Neural cell (in vitro differentiated cells): ENCODE data around the gene RCAN3. TPM values are rescaled to one million over a fixed set of nuclear protein-coding genes. Genes with fewer than 3 reads are reported as not detected.

ENCODE experiments used
- H2AFZ ChIP-seq: fragments of 200-600, 300-800 bp; sonication (generic), shearing (Covaris generic); 2 replicates; pipeline ENCODE4 v1.6.0; 2014; ENCODE audit warnings: low read depth, mild to moderate bottlenecking, antibody characterized with exemption, low read length, moderate library complexity
- H3F3A ChIP-seq: fragments of 200-600 bp; shearing (Covaris generic); 2 replicates; pipeline ENCODE4 v1.6.1; 2016; ENCODE audit warnings: mild to moderate bottlenecking, moderate library complexity, mixed read lengths, antibody characterized with exemption, low read length; ENCODE audit not compliant: insufficient read depth, poor library complexity, severe bottlenecking
- H3K27ac ChIP-seq: fragments of 200-600, 300-800 bp; sonication (generic), shearing (Covaris generic); 2 replicates; pipeline ENCODE4 v1.5.1; 2014; ENCODE audit warnings: mild to moderate bottlenecking, low read length, moderate library complexity
- H3K27me3 ChIP-seq: fragments of 300-800, 200-600 bp; sonication (generic), shearing (Covaris generic); 2 replicates; pipeline ENCODE4 v1.6.0; 2014; ENCODE audit warnings: mild to moderate bottlenecking, low read depth, low read length, moderate library complexity; ENCODE audit not compliant: insufficient read depth
- H3K36me3 ChIP-seq: fragments of 300-800, 200-600 bp; sonication (generic), shearing (Covaris generic); 2 replicates; pipeline ENCODE4 v1.5.1; 2014; ENCODE audit warnings: mild to moderate bottlenecking, antibody characterized with exemption, low read length, moderate library complexity; ENCODE audit not compliant: insufficient read depth
- H3K4me2 ChIP-seq: fragments of 300-800, 200-600 bp; sonication (generic), shearing (Covaris generic); 2 replicates; pipeline ENCODE4 v1.6.0; 2014; ENCODE audit warnings: mild to moderate bottlenecking, low read length
- H3K4me3 ChIP-seq: fragments of 300-800, 200-600 bp; sonication (generic), shearing (Covaris generic); 2 replicates; pipeline ENCODE4 v1.5.1; 2014; ENCODE audit warnings: mild to moderate bottlenecking, low read length, moderate library complexity
- H3K79me2 ChIP-seq: fragments of 200-600 bp; shearing (Covaris generic); replicated peaks from 2 replicates; pipeline ENCODE4 v1.6.0; 2014; ENCODE audit warnings: mild to moderate bottlenecking, low read length, moderate library complexity; ENCODE audit not compliant: insufficient read depth
- H3K9ac ChIP-seq: fragments of 300-800, 200-600 bp; sonication (generic), shearing (Covaris generic); 2 replicates; pipeline ENCODE4 v1.6.1; 2016; ENCODE audit warnings: mild to moderate bottlenecking, low read length, mixed read lengths
- H3K9me2 ChIP-seq: fragments of 200-600 bp; shearing (Covaris generic); 2 replicates; pipeline ENCODE4 v1.6.1; 2016; ENCODE audit warnings: mild to moderate bottlenecking, low read length, mixed read lengths; ENCODE audit not compliant: insufficient read depth
- H3K9me3 ChIP-seq: fragments of 200-600, 300-800 bp; sonication (generic), shearing (Covaris generic); 2 replicates; pipeline ENCODE4 v1.6.1; 2016; ENCODE audit warnings: mild to moderate bottlenecking, mixed run types, low read length, moderate library complexity, mixed read lengths
- H4K20me1 ChIP-seq: fragments of 200-600 bp; shearing (Covaris generic); 2 replicates; pipeline ENCODE4 v1.6.1; 2016; ENCODE audit warnings: mild to moderate bottlenecking, mixed run types; ENCODE audit not compliant: insufficient read depth
- CTCF ChIP-seq: fragments of 450-650 bp; IDR thresholded peaks from 2 replicates; pipeline ENCODE4 v1.5.1; 2014; ENCODE audit warnings: antibody characterized with exemption, mild to moderate bottlenecking, moderate library complexity; ENCODE audit not compliant: poor library complexity, severe bottlenecking
- EP300 ChIP-seq: fragments of 450-650 bp; conservative IDR thresholded peaks from 2 replicates; pipeline ENCODE4 v1.6.1; 2014; ENCODE audit warnings: antibody characterized with exemption, mild to moderate bottlenecking, moderate library complexity; ENCODE audit not compliant: poor library complexity, severe bottlenecking
- EZH2 ChIP-seq: fragments of 200-600, 300-800 bp; shearing (Covaris generic), sonication (generic); IDR thresholded peaks from 2 replicates; pipeline ENCODE4 v1.6.1; 2014; ENCODE audit warnings: antibody characterized with exemption, low read length, borderline replicate concordance, mild to moderate bottlenecking; ENCODE audit not compliant: insufficient read depth, poor library complexity, severe bottlenecking
- MXI1 ChIP-seq: fragments of 450-650 bp; conservative IDR thresholded peaks from 2 replicates; pipeline ENCODE4 v1.6.1; 2014; ENCODE audit warnings: antibody characterized with exemption, mild to moderate bottlenecking; ENCODE audit not compliant: poor library complexity, severe bottlenecking
- POLR2AphosphoS5 ChIP-seq: IDR thresholded peaks from 2 replicates; pipeline ENCODE4 v1.6.1; 2012
- RAD21 ChIP-seq: fragments of 450-650 bp; conservative IDR thresholded peaks from 2 replicates; pipeline ENCODE4 v1.6.1; 2014; ENCODE audit warnings: antibody characterized with exemption, mild to moderate bottlenecking, moderate library complexity
- REST ChIP-seq: IDR thresholded peaks from 2 replicates; pipeline ENCODE4 v1.6.1; 2012; ENCODE audit warnings: borderline replicate concordance
- SMC3 ChIP-seq: fragments of 450-650 bp; conservative IDR thresholded peaks from 2 replicates; pipeline ENCODE4 v1.6.1; 2014; ENCODE audit warnings: antibody characterized with exemption, mild to moderate bottlenecking, moderate library complexity; ENCODE audit not compliant: poor library complexity
- TAF1 ChIP-seq: IDR thresholded peaks from 2 replicates; pipeline ENCODE4 v1.6.1; 2012; ENCODE audit warnings: low read depth
- polyA plus RNA-seq: library from polyadenylated mRNA; depleted of rRNA; stranded (reverse); fragments of >200 nt; gene quantifications from 2 replicates; pipeline ENCODE4 v1.2.3, GENCODE V29; 2014

The RCAN3 gene
- polyA plus RNA-seq, 1 donor from 2014 or later, result 31.4 TPM

DNA sequence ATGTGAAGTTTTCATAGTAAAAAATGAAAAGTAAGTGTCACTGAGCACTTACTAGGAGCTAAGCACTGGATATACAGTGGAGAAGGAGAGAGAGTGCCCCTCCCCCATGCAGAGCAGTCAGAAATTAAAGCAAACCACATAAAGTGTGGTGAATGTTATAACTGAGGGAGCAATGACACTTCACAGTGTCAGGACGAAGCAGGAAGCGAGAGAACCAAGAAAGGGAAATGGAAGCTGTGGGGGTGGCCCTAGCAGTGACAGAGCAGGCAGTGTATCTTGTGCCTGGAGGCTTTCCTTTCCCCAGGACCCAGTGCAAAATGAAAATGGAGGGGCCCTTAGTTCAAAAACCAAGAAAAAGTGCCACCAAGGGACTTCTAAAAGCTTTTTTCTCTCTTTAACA, 21.5 kb upstream of the RCAN3 start:
- Histone ChIP-seq H3K79me2 (no peaks in the 10 kb centered on the region), H3K4me2 (no peak overlapping the region), H3K27me3 (no peaks in the 10 kb centered on the region), H3K9me2 (no peaks in the 10 kb centered on the region), H3K9ac (no peak overlapping the region), H3K9me3 (no peaks in the 10 kb centered on the region), H3K27ac (no peak overlapping the region), H2AFZ (no peak overlapping the region), H3K36me3 (no peaks in the 10 kb centered on the region), H3K4me3 (no peak overlapping the region), H4K20me1 (no peaks in the 10 kb centered on the region), H3F3A (no peaks in the 10 kb centered on the region)
- TF ChIP-seq EP300, result no peak
- TF ChIP-seq TAF1, result no peak
- TF ChIP-seq REST, result no peak
- TF ChIP-seq CTCF, result no peak
- no peak for TF ChIP-seq POLR2AphosphoS5
- TF ChIP-seq EZH2, result no peak
- no peak for TF ChIP-seq SMC3
- no peak for TF ChIP-seq MXI1
- TF ChIP-seq RAD21, result no peak

DNA sequence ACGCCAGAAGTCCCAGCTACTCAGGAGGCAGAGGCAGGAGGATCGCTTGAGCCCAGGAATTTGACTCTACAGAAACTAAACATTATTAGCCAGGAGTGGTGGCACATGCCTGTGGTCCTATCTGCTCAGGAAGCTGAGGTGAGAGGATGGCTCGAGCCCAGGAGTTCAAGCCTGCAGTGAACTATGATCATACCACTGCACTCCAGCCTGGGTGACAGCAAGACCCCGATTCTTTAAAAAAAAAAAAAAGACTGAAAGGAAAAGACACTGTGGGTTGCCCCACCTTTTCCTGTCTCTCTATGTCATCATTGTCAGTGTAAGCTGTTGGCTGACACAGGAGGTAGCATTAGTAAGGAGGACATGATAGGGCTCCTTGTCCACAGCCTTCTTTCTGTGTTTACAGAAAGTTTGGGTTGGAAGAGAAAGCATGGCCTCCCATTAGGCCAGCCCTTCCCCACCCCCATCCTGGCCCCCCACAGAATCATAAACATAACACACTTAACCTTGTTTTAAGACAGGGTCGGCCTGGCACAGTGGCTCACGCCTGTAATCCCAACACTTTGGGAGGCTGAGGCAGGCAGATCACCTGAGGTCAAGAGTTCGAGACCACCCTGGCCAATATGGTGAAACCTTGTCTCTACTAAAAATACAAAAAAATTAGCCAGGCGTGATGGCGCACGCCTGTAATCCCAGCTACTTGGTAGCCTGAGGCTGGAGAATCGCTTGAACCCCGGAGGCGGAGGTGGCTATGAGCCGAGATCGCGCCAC, 20.6 kb upstream of the RCAN3 start:
- Histone ChIP-seq H3K9me3 (no peaks in the 10 kb centered on the region), H2AFZ (no peak overlapping the region)
- TF ChIP-seq TAF1, result no peak
- TF ChIP-seq CTCF, result no peak
- no peak for TF ChIP-seq RAD21
- no peak for TF ChIP-seq REST
- no peak for TF ChIP-seq POLR2AphosphoS5
- no peak for TF ChIP-seq EP300
- no peak for TF ChIP-seq MXI1
- TF ChIP-seq EZH2, result no peak
- TF ChIP-seq SMC3, result no peak

More for the DNA sequence above, 20.6 kb upstream of the RCAN3 start:
- Histone ChIP-seq H3K4me2 (no peak overlapping the region), H3F3A (no peaks in the 10 kb centered on the region), H3K27ac (no peak overlapping the region), H4K20me1 (no peaks in the 10 kb centered on the region), H3K9ac (no peak overlapping the region), H3K4me3 (no peak overlapping the region), H3K27me3 (no peaks in the 10 kb centered on the region), H3K79me2 (no peaks in the 10 kb centered on the region), H3K36me3 (no peaks in the 10 kb centered on the region), H3K9me2 (no peaks in the 10 kb centered on the region)
